Liver (tissue), 9 donors: Measurements from ENCODE around the gene SCNN1B. TPM values are rescaled to one million over a fixed set of nuclear protein-coding genes. Genes with fewer than 3 reads are reported as not detected.

ENCODE experiments used
- DNase-seq: peaks from one replicate; pipeline ENCODE4 v3.0.0-alpha.2; 2017; ENCODE audit warnings: low spot score
- H3K27ac ChIP-seq, 2 donors: one replicate each; pipeline ENCODE4 v1.7.0; 2013; ENCODE audit warnings: inconsistent platforms in 2 of 2, low read length in 2 of 2, control low read depth in 1 of 2, low read depth in 1 of 2, mild to moderate bottlenecking in 1 of 2
- H3K27me3 ChIP-seq, 4 donors: one replicate each; pipeline versions ENCODE4 v1.6.1 to v1.7.0; 2013; ENCODE audit warnings: low read length in 3 of 4, inconsistent platforms in 1 of 4, mild to moderate bottlenecking in 1 of 4, moderate library complexity in 1 of 4; ENCODE audit not compliant: control insufficient read depth in 4 of 4, insufficient read depth in 4 of 4
- H3K36me3 ChIP-seq, 4 donors: one replicate each; pipeline versions ENCODE4 v1.6.1 to v1.7.0; 2013; ENCODE audit warnings: low read length in 3 of 4, mild to moderate bottlenecking in 3 of 4, low read depth in 1 of 4, moderate library complexity in 1 of 4; ENCODE audit not compliant: control insufficient read depth in 4 of 4, insufficient read depth in 3 of 4
- H3K4me1 ChIP-seq, 4 donors: one replicate each; pipeline versions ENCODE4 v1.6.1 to v1.7.0; 2013; ENCODE audit warnings: low read length in 3 of 4, mild to moderate bottlenecking in 3 of 4, moderate library complexity in 1 of 4; ENCODE audit not compliant: control insufficient read depth in 4 of 4, insufficient read depth in 4 of 4
- H3K4me3 ChIP-seq, 3 donors: one replicate each; pipeline versions ENCODE4 v1.6.1 to v1.7.0; 2013; ENCODE audit warnings: low read length in 3 of 3, control low read depth in 1 of 3, low read depth in 1 of 3, mild to moderate bottlenecking in 1 of 3
- H3K9ac ChIP-seq, 2 donors: one replicate each; pipeline ENCODE4 v1.7.0; 2013; ENCODE audit warnings: low read length in 2 of 2, mild to moderate bottlenecking in 2 of 2, moderate library complexity in 2 of 2, control low read depth in 1 of 2, low read depth in 1 of 2
- H3K9me3 ChIP-seq, 4 donors: one replicate each; pipeline versions ENCODE4 v1.6.1 to v1.7.0; 2013; ENCODE audit warnings: low read length in 3 of 4; ENCODE audit not compliant: control insufficient read depth in 4 of 4
- FOXA1 ChIP-seq: IDR thresholded peaks from 2 replicates; pipeline ENCODE4 v1.6.1; 2016; ENCODE audit warnings: antibody characterized with exemption
- FOXA2 ChIP-seq: IDR thresholded peaks from 2 replicates; pipeline ENCODE4 v1.6.1; 2016; ENCODE audit warnings: antibody characterized with exemption
- GABPA ChIP-seq, 2 donors: IDR thresholded peaks in 1 of 2; conservative IDR thresholded peaks in 1 of 2; 2 replicates each; pipeline ENCODE4 v1.6.1; 2016; ENCODE audit warnings: antibody characterized with exemption in 2 of 2, mild to moderate bottlenecking in 1 of 2, moderate library complexity in 1 of 2
- HNF4A ChIP-seq, 2 donors: conservative IDR thresholded peaks; 2 replicates each; pipeline ENCODE4 v1.6.1; 2016; ENCODE audit warnings: antibody characterized with exemption in 2 of 2, mild to moderate bottlenecking in 2 of 2
- HNF4G ChIP-seq: IDR thresholded peaks from 2 replicates; pipeline ENCODE4 v1.6.1; 2016; ENCODE audit warnings: antibody characterized with exemption
- JUND ChIP-seq, 2 donors: IDR thresholded peaks; 2 replicates each; pipeline ENCODE4 v1.6.1; 2016; ENCODE audit warnings: antibody characterized with exemption in 2 of 2
- NR2F2 ChIP-seq: IDR thresholded peaks from 2 replicates; pipeline ENCODE4 v1.6.1; 2016; ENCODE audit warnings: antibody characterized with exemption
- RAD21 ChIP-seq, 2 donors: IDR thresholded peaks; 2 replicates each; pipeline ENCODE4 v1.6.1; 2016; ENCODE audit warnings: antibody characterized with exemption in 2 of 2, mild to moderate bottlenecking in 2 of 2
- REST ChIP-seq: IDR thresholded peaks from 2 replicates; pipeline ENCODE4 v1.6.1; 2016; ENCODE audit warnings: antibody characterized with exemption, mild to moderate bottlenecking
- RXRA ChIP-seq, 2 donors: IDR thresholded peaks; 2 replicates each; pipeline ENCODE4 v1.6.1; 2017 to 2018; ENCODE audit warnings: antibody characterized with exemption in 2 of 2, mild to moderate bottlenecking in 1 of 2
- SP1 ChIP-seq: IDR thresholded peaks from 2 replicates; pipeline ENCODE4 v1.6.1; 2018; ENCODE audit warnings: antibody characterized with exemption, mild to moderate bottlenecking
- TAF1 ChIP-seq: conservative IDR thresholded peaks from 2 replicates; pipeline ENCODE4 v1.6.1; 2016; ENCODE audit warnings: antibody characterized with exemption, mild to moderate bottlenecking
- YY1 ChIP-seq: IDR thresholded peaks from 2 replicates; pipeline ENCODE4 v1.6.1; 2016; ENCODE audit warnings: antibody characterized with exemption, mild to moderate bottlenecking
- WGBS: extraction: QIAGEN DNeasy Blood & Tissue Kit; methylation state at CpG from one replicate; pipeline ENCODE4 v1.1.7; 2013; 5-methylcytosine and 5-hydroxymethylcytosine counted together
- polyA plus RNA-seq, 2 donors: library from polyadenylated mRNA; stranded (reverse) in 1 of 2; unstranded in 1 of 2; fragments of 200-250 nt in 1 of 2; fragments of >200 nt in 1 of 2; fragmentation: Nextera tagmentation in 1 of 2; extraction: Ambion mirVana in 1 of 2; gene quantifications; one replicate each; pipeline versions ENCODE4 v1.2.1 to v1.2.3, GENCODE V29; 2013 to 2015
- total RNA-seq, 2 donors: library from RNA; depleted of rRNA; stranded (reverse); fragments of >200 nt; gene quantifications; one replicate each; pipeline ENCODE4 v1.2.3, GENCODE V29; 2014
- TF ChIP-seq, protein P1 (sequence below): IDR thresholded peaks from 2 replicates; pipeline ENCODE4 v1.6.1; 2016; ENCODE audit warnings: antibody characterized with exemption
- TF ChIP-seq, protein P2 (sequence below): IDR thresholded peaks from 2 replicates; pipeline ENCODE4 v1.6.1; 2016; ENCODE audit warnings: antibody characterized with exemption
- TF ChIP-seq, protein P3 (sequence below): fragments of 150-350 bp; IDR thresholded peaks from 2 replicates; pipeline ENCODE4 v1.5.1; 2017; ENCODE audit warnings: improper control_type of control experiment, low read depth, low read length; ENCODE audit not compliant: missing input control
- donor health status: healthy.
- donor health status: healthy.
- donor health status: healthy.
- donor health status: healthy.
- donor health status: healthy.

The SCNN1B gene
- total and polyA plus RNA-seq, 4 donors = 0.08 to 0.17 (median 0.14) TPM; not detected in 1

- no peak for TF ChIP-seq HNF4G
- 29% methylated on average over 1 of the region's 1 CpG for WGBS
- no peaks in the 10 kb centered on the region for H3K4me1 ChIP-seq
- no peak overlapping the region for H3K9ac ChIP-seq
- H3K36me3 ChIP-seq = no peaks in the 10 kb centered on the region
- no peak overlapping the region for H3K4me3 ChIP-seq
- no peaks in the 10 kb centered on the region for H3K27me3 ChIP-seq
- H3K27ac ChIP-seq = no peak overlapping the region
- peaks cover 0 to 3% (median 0%) of the 10 kb centered on the region in 4 donors for H3K9me3 ChIP-seq
- DNase-seq = no peak
Observed at GRCh38 chr16:23334950-23335349, 32.8 kb downstream of the SCNN1B start.

- WGBS = 86% methylated on average over 5 of the region's 5 CpGs
- TF ChIP-seq FOXA2 (no peak), REST (no peak), YY1 (no peak), TAF1 (no peak), JUND (IDR thresholded peaks at IDR 0.05) (no peak), GABPA (IDR thresholded peaks at IDR 0.05 in 1 of 2, conservative IDR thresholded peaks at IDR 0.05 in 1 of 2) (no peak), HNF4A (conservative IDR thresholded peaks at IDR 0.05) (no peak), RXRA (IDR thresholded peaks at IDR 0.05) (no peak), NR2F2 (no peak), HNF4G (no peak)
- TF ChIP-seq, protein P1, sequence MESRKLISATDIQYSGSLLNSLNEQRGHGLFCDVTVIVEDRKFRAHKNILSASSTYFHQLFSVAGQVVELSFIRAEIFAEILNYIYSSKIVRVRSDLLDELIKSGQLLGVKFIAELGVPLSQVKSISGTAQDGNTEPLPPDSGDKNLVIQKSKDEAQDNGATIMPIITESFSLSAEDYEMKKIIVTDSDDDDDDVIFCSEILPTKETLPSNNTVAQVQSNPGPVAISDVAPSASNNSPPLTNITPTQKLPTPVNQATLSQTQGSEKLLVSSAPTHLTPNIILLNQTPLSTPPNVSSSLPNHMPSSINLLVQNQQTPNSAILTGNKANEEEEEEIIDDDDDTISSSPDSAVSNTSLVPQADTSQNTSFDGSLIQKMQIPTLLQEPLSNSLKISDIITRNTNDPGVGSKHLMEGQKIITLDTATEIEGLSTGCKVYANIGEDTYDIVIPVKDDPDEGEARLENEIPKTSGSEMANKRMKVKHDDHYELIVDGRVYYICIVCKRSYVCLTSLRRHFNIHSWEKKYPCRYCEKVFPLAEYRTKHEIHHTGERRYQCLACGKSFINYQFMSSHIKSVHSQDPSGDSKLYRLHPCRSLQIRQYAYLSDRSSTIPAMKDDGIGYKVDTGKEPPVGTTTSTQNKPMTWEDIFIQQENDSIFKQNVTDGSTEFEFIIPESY = no peak
- Histone ChIP-seq H3K4me3 (no peak overlapping the region), H3K27me3 (peaks cover 0 to 2% (median 0%) of the 10 kb centered on the region in 4 donors), H3K4me1 (no peaks in the 10 kb centered on the region), H3K9me3 (peaks cover 0 to 3% (median 0%) of the 10 kb centered on the region in 4 donors), H3K27ac (no peak overlapping the region), H3K9ac (no peak overlapping the region), H3K36me3 (no peaks in the 10 kb centered on the region)
- no peak for DNase-seq
Observed at GRCh38 chr16:23337836-23338550, 35.9 kb downstream of the SCNN1B start.

- peaks cover 0 to 3% (median 0%) of the 10 kb centered on the region in 4 donors for H3K9me3 ChIP-seq
- 90% methylated on average over 3 of the region's 3 CpGs for WGBS
- TF ChIP-seq FOXA2 (no peak), YY1 (no peak), REST (no peak), HNF4A (conservative IDR thresholded peaks at IDR 0.05) (no peak), SP1 (no peak), NR2F2 (no peak), RAD21 (IDR thresholded peaks at IDR 0.05) (no peak), RXRA (IDR thresholded peaks at IDR 0.05) (no peak), HNF4G (no peak), FOXA1 (no peak)
- TF ChIP-seq, protein P2, sequence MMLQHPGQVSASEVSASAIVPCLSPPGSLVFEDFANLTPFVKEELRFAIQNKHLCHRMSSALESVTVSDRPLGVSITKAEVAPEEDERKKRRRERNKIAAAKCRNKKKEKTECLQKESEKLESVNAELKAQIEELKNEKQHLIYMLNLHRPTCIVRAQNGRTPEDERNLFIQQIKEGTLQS = no peak
- TF ChIP-seq, protein P3, sequence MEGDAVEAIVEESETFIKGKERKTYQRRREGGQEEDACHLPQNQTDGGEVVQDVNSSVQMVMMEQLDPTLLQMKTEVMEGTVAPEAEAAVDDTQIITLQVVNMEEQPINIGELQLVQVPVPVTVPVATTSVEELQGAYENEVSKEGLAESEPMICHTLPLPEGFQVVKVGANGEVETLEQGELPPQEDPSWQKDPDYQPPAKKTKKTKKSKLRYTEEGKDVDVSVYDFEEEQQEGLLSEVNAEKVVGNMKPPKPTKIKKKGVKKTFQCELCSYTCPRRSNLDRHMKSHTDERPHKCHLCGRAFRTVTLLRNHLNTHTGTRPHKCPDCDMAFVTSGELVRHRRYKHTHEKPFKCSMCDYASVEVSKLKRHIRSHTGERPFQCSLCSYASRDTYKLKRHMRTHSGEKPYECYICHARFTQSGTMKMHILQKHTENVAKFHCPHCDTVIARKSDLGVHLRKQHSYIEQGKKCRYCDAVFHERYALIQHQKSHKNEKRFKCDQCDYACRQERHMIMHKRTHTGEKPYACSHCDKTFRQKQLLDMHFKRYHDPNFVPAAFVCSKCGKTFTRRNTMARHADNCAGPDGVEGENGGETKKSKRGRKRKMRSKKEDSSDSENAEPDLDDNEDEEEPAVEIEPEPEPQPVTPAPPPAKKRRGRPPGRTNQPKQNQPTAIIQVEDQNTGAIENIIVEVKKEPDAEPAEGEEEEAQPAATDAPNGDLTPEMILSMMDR = no peak
Observed at GRCh38 chr16:23339787-23340186, 37.7 kb downstream of the SCNN1B start.

More at GRCh38 chr16:23339787-23340186, 37.7 kb downstream of the SCNN1B start:
- DNase-seq = no peak
- Histone ChIP-seq H3K4me1 (no peaks in the 10 kb centered on the region), H3K36me3 (no peaks in the 10 kb centered on the region), H3K27ac (no peak overlapping the region), H3K27me3 (peaks cover 0 to 2% (median 0%) of the 10 kb centered on the region in 4 donors), H3K4me3 (no peak overlapping the region), H3K9ac (no peak overlapping the region)
